Suprapubic skin (tissue), 4 donors: ENCODE data around the gene PKP3.

Experiments
- CTCF ChIP-seq, 2 donors: fragments of 200-600 bp in 1 of 2; fragments of 450-650 bp in 1 of 2; sonication (generic) in 1 of 2; IDR thresholded peaks; one replicate each; pipeline ENCODE4 v1.5.1; 2016 to 2019; ENCODE audit warnings: antibody characterized with exemption in 2 of 2, mild to moderate bottlenecking in 1 of 2, moderate library complexity in 1 of 2
- EP300 ChIP-seq: sonication (generic); formaldehyde crosslinking; IDR thresholded peaks from one replicate; pipeline ENCODE4 v1.6.1; 2017; ENCODE audit warnings: antibody characterized with exemption
- POLR2A ChIP-seq, 2 donors: fragments of 450-650 bp; IDR thresholded peaks; one replicate each; pipeline ENCODE4 v1.6.1; 2017; ENCODE audit warnings: antibody characterized with exemption in 2 of 2, mild to moderate bottlenecking in 2 of 2, moderate library complexity in 2 of 2
- POLR2AphosphoS5 ChIP-seq, 3 donors: sonication (generic); formaldehyde crosslinking; IDR thresholded peaks; one replicate each; pipeline ENCODE4 v1.6.1; 2017; ENCODE audit warnings: antibody characterized with exemption in 3 of 3

- TF ChIP-seq CTCF (IDR thresholded peaks at IDR 0.05) (no peak), POLR2A (IDR thresholded peaks at IDR 0.05) (no peak), EP300 (no peak), POLR2AphosphoS5 (IDR thresholded peaks at IDR 0.05) (no peak)
Measured at GRCh38 chr11:404551-405264, 10.7 kb downstream of the PKP3 start.
